ENCODE results near the gene DOCK1. TPM values are rescaled to one million over a fixed set of nuclear protein-coding genes. Genes with fewer than 3 reads are reported as not detected.

The DOCK1 gene
- polyA plus RNA-seq, 1 donor from 2014 or later = 2.7 TPM

DNA sequence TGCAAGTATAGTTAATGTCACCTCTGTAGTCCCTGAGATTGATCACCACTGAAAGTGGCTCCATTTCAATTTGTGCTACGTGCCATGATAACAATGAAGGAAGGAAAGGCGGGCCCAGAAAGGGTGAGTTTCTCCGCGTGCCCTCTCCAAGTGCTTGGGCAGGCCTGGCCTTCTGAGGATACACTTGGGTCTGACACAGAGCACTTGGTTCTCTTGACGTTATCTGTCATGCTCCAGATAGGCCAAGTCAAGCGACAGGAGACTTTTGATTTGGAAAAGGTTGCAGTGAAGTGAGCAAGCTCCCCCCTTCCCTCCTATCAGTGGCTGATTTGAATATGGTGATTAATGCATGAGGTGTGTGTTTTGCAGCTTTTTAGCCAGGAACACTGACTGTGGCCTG lies 452.0 kb downstream of the DOCK1 start:
- Histone ChIP-seq H2AFZ (ENCODE audit: low read depth, low read length) (no peak overlapping the region), H3K36me3 (ENCODE audit: insufficient read depth, low read length) (no peaks in the 10 kb centered on the region), H3K9me3 (ENCODE audit: low read length) (no peaks in the 10 kb centered on the region), H3F3A (ENCODE audit: insufficient read depth, low read length, poor library complexity, severe bottlenecking) (no peaks in the 10 kb centered on the region), H3K4me2 (ENCODE audit: low read length) (no peak overlapping the region), H3K9ac (ENCODE audit: low read length) (no peak overlapping the region), H3K27me3 (ENCODE audit: insufficient read depth, low read depth, low read length) (no peaks in the 10 kb centered on the region), H3K27ac (ENCODE audit: low read length) (no peak overlapping the region), H4K20me1 (ENCODE audit: insufficient read depth) (no peaks in the 10 kb centered on the region), H3K4me3 (ENCODE audit: low read length) (no peak overlapping the region), H3K9me2 (ENCODE audit: insufficient read depth, low read length) (no peaks in the 10 kb centered on the region), H3K79me2 (replicated peaks; ENCODE audit: insufficient read depth, low read length) (no peaks in the 10 kb centered on the region)
- TF ChIP-seq EZH2 (IDR thresholded peaks at IDR 0.05; ENCODE audit: borderline replicate concordance, insufficient read depth, low read length, poor library complexity, severe bottlenecking) = no peak
- no peak for TF ChIP-seq EP300 (conservative IDR thresholded peaks at IDR 0.05; ENCODE audit: poor library complexity, severe bottlenecking)
- TF ChIP-seq, protein P1, sequence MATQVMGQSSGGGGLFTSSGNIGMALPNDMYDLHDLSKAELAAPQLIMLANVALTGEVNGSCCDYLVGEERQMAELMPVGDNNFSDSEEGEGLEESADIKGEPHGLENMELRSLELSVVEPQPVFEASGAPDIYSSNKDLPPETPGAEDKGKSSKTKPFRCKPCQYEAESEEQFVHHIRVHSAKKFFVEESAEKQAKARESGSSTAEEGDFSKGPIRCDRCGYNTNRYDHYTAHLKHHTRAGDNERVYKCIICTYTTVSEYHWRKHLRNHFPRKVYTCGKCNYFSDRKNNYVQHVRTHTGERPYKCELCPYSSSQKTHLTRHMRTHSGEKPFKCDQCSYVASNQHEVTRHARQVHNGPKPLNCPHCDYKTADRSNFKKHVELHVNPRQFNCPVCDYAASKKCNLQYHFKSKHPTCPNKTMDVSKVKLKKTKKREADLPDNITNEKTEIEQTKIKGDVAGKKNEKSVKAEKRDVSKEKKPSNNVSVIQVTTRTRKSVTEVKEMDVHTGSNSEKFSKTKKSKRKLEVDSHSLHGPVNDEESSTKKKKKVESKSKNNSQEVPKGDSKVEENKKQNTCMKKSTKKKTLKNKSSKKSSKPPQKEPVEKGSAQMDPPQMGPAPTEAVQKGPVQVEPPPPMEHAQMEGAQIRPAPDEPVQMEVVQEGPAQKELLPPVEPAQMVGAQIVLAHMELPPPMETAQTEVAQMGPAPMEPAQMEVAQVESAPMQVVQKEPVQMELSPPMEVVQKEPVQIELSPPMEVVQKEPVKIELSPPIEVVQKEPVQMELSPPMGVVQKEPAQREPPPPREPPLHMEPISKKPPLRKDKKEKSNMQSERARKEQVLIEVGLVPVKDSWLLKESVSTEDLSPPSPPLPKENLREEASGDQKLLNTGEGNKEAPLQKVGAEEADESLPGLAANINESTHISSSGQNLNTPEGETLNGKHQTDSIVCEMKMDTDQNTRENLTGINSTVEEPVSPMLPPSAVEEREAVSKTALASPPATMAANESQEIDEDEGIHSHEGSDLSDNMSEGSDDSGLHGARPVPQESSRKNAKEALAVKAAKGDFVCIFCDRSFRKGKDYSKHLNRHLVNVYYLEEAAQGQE (IDR thresholded peaks at IDR 0.05; ENCODE audit: borderline replicate concordance) = no peak
- no peak for TF ChIP-seq RAD21 (conservative IDR thresholded peaks at IDR 0.05)
- TF ChIP-seq, protein P2, sequence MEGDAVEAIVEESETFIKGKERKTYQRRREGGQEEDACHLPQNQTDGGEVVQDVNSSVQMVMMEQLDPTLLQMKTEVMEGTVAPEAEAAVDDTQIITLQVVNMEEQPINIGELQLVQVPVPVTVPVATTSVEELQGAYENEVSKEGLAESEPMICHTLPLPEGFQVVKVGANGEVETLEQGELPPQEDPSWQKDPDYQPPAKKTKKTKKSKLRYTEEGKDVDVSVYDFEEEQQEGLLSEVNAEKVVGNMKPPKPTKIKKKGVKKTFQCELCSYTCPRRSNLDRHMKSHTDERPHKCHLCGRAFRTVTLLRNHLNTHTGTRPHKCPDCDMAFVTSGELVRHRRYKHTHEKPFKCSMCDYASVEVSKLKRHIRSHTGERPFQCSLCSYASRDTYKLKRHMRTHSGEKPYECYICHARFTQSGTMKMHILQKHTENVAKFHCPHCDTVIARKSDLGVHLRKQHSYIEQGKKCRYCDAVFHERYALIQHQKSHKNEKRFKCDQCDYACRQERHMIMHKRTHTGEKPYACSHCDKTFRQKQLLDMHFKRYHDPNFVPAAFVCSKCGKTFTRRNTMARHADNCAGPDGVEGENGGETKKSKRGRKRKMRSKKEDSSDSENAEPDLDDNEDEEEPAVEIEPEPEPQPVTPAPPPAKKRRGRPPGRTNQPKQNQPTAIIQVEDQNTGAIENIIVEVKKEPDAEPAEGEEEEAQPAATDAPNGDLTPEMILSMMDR (IDR thresholded peaks at IDR 0.05; ENCODE audit: poor library complexity, severe bottlenecking) = no peak
- no peak for TF ChIP-seq TAF1 (IDR thresholded peaks at IDR 0.05; ENCODE audit: low read depth)
- TF ChIP-seq POLR2AphosphoS5 (IDR thresholded peaks at IDR 0.05) = no peak
- TF ChIP-seq MXI1 (conservative IDR thresholded peaks at IDR 0.05; ENCODE audit: poor library complexity, severe bottlenecking) = no peak
- TF ChIP-seq SMC3 (conservative IDR thresholded peaks at IDR 0.05; ENCODE audit: poor library complexity) = no peak

DNA sequence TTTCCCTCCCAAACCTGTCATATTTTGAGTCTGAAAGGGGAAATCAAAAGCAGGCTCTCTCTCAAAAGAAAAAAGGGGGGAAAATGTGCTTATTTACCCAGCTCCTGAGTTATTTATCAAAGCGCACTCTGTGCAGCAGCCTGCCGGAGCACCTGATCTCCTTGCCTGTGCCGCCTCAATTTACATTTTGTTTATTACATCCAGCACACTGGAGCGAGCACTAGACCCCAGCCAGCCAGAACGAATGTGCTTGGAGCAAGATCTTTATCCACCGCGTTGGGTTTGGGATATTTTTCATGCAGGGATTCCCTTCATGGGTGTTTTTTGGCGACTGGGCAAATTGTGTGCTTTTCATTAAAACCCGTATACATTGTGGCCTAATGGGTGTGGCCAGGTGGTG lies 453.1 kb downstream of the DOCK1 start:
- Histone ChIP-seq H3K36me3 (ENCODE audit: insufficient read depth, low read length) (no peaks in the 10 kb centered on the region), H3K4me2 (ENCODE audit: low read length) (no peak overlapping the region), H3K27me3 (ENCODE audit: insufficient read depth, low read depth, low read length) (no peaks in the 10 kb centered on the region), H3K9ac (ENCODE audit: low read length) (no peak overlapping the region), H3K4me3 (ENCODE audit: low read length) (no peak overlapping the region), H3K9me2 (ENCODE audit: insufficient read depth, low read length) (no peaks in the 10 kb centered on the region), H4K20me1 (ENCODE audit: insufficient read depth) (no peaks in the 10 kb centered on the region), H3F3A (ENCODE audit: insufficient read depth, low read length, poor library complexity, severe bottlenecking) (no peaks in the 10 kb centered on the region), H3K79me2 (replicated peaks; ENCODE audit: insufficient read depth, low read length) (no peaks in the 10 kb centered on the region), H3K9me3 (ENCODE audit: low read length) (no peaks in the 10 kb centered on the region), H2AFZ (ENCODE audit: low read depth, low read length) (no peak overlapping the region), H3K27ac (ENCODE audit: low read length) (no peak overlapping the region)
- TF ChIP-seq MXI1 (conservative IDR thresholded peaks at IDR 0.05; ENCODE audit: poor library complexity, severe bottlenecking) (no peak), TAF1 (IDR thresholded peaks at IDR 0.05; ENCODE audit: low read depth) (no peak), RAD21 (conservative IDR thresholded peaks at IDR 0.05) (no peak), EZH2 (IDR thresholded peaks at IDR 0.05; ENCODE audit: borderline replicate concordance, insufficient read depth, low read length, poor library complexity, severe bottlenecking) (no peak), SMC3 (conservative IDR thresholded peaks at IDR 0.05; ENCODE audit: poor library complexity) (no peak), POLR2AphosphoS5 (IDR thresholded peaks at IDR 0.05) (no peak), EP300 (conservative IDR thresholded peaks at IDR 0.05; ENCODE audit: poor library complexity, severe bottlenecking) (no peak)
- TF ChIP-seq, protein P1 (IDR thresholded peaks at IDR 0.05; ENCODE audit: borderline replicate concordance) = no peak
- TF ChIP-seq, protein P2 (IDR thresholded peaks at IDR 0.05; ENCODE audit: poor library complexity, severe bottlenecking) = no peak

All from neural cell (in vitro differentiated cells).